ENCODE measurements around the gene CASP6.

Gene CASP6

GRCh38 chr4:109662771-109663170 is 40.5 kb downstream of the CASP6 start:
- no peak for DNase-seq (ENCODE audit: extremely low spot score)
- POLR2A ChIA-PET: no interaction called here
- CTCF ChIA-PET: interaction anchor here (0.8 to 3.2 kb wide), 6 partner anchors 8 to 143 kb away, joined by 3 to 12 read pairs (median 4); no protein-coding TSS in a partner anchor
- no peak for TF ChIP-seq CTCF (IDR thresholded peaks at IDR 0.05; ENCODE audit: control extremely low read depth, extremely low read depth, low read depth, missing control alignments)

- CTCF ChIA-PET: interaction anchor here (0.9 to 3.2 kb wide), 4 partner anchors 12 to 144 kb away, joined by 3 to 12 read pairs (median 4); no protein-coding TSS in a partner anchor
- no peak for TF ChIP-seq CTCF (IDR thresholded peaks at IDR 0.05; ENCODE audit: control extremely low read depth, extremely low read depth, low read depth, missing control alignments)
- no peak for DNase-seq (ENCODE audit: extremely low spot score)
- POLR2A ChIA-PET: no interaction called here
These were observed 41.1 kb downstream of the CASP6 start for GRCh38 chr4:109662116-109662515.

GRCh38 chr4:109658871-109659410 is 44.3 kb downstream of the CASP6 start:
- ChIA-PET CTCF (interaction anchor here (0.8 to 1.7 kb wide), 4 partner anchors 19 to 226 kb away, joined by 3 to 5 read pairs (median 4); partner anchors contain the start of gene SEC24B), POLR2A (no interaction called here)
- DNase-seq (ENCODE audit: extremely low spot score): no peak
- TF ChIP-seq CTCF (IDR thresholded peaks at IDR 0.05; ENCODE audit: control extremely low read depth, extremely low read depth, low read depth, missing control alignments): peak; percentile 29

- CTCF ChIA-PET: no interaction called here
- no peak for DNase-seq (ENCODE audit: extremely low spot score)
- POLR2A ChIA-PET: no interaction called here
- no peak for TF ChIP-seq CTCF (IDR thresholded peaks at IDR 0.05; ENCODE audit: control extremely low read depth, extremely low read depth, low read depth, missing control alignments)
These were observed 45.3 kb downstream of the CASP6 start for GRCh38 chr4:109657854-109658418.

- POLR2A ChIA-PET: no interaction called here
- TF ChIP-seq CTCF (IDR thresholded peaks at IDR 0.05; ENCODE audit: control extremely low read depth, extremely low read depth, low read depth, missing control alignments): no peak
- DNase-seq (ENCODE audit: extremely low spot score): no peak
- CTCF ChIA-PET: interaction anchor here (0.7 to 1.5 kb wide), 4 partner anchors 8 to 65 kb away, joined by 3 to 4 read pairs (median 3); no protein-coding TSS in a partner anchor
These were observed 47.8 kb downstream of the CASP6 start for GRCh38 chr4:109655396-109655795.

GRCh38 chr4:109649872-109650271 is 53.4 kb downstream of the CASP6 start:
- peak; percentile 60 for DNase-seq (ENCODE audit: extremely low spot score)
- ChIA-PET CTCF (interaction anchor here (1.1 kb wide), 1 partner anchor 13 kb away, joined by 4 read pairs; no protein-coding TSS in a partner anchor), POLR2A (no interaction called here)
- no peak for TF ChIP-seq CTCF (IDR thresholded peaks at IDR 0.05; ENCODE audit: control extremely low read depth, extremely low read depth, low read depth, missing control alignments)

Data from GM10248 (cell line).